Hair follicular keratinocyte (primary cell): Measurements from ENCODE around the gene CEBPZ. TPM values are rescaled to one million over a fixed set of nuclear protein-coding genes. Genes with fewer than 3 reads are reported as not detected.

Source experiments
- total RNA-seq: library from RNA; depleted of rRNA; stranded (reverse); fragments of >200 nt; gene quantifications from 2 replicates; pipeline ENCODE4 v1.2.3, GENCODE V29; 2015

The CEBPZ gene, protein sequence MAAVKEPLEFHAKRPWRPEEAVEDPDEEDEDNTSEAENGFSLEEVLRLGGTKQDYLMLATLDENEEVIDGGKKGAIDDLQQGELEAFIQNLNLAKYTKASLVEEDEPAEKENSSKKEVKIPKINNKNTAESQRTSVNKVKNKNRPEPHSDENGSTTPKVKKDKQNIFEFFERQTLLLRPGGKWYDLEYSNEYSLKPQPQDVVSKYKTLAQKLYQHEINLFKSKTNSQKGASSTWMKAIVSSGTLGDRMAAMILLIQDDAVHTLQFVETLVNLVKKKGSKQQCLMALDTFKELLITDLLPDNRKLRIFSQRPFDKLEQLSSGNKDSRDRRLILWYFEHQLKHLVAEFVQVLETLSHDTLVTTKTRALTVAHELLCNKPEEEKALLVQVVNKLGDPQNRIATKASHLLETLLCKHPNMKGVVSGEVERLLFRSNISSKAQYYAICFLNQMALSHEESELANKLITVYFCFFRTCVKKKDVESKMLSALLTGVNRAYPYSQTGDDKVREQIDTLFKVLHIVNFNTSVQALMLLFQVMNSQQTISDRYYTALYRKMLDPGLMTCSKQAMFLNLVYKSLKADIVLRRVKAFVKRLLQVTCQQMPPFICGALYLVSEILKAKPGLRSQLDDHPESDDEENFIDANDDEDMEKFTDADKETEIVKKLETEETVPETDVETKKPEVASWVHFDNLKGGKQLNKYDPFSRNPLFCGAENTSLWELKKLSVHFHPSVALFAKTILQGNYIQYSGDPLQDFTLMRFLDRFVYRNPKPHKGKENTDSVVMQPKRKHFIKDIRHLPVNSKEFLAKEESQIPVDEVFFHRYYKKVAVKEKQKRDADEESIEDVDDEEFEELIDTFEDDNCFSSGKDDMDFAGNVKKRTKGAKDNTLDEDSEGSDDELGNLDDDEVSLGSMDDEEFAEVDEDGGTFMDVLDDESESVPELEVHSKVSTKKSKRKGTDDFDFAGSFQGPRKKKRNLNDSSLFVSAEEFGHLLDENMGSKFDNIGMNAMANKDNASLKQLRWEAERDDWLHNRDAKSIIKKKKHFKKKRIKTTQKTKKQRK
- 34.8 and 55.4 TPM in 2 replicates for total RNA-seq

DNA sequence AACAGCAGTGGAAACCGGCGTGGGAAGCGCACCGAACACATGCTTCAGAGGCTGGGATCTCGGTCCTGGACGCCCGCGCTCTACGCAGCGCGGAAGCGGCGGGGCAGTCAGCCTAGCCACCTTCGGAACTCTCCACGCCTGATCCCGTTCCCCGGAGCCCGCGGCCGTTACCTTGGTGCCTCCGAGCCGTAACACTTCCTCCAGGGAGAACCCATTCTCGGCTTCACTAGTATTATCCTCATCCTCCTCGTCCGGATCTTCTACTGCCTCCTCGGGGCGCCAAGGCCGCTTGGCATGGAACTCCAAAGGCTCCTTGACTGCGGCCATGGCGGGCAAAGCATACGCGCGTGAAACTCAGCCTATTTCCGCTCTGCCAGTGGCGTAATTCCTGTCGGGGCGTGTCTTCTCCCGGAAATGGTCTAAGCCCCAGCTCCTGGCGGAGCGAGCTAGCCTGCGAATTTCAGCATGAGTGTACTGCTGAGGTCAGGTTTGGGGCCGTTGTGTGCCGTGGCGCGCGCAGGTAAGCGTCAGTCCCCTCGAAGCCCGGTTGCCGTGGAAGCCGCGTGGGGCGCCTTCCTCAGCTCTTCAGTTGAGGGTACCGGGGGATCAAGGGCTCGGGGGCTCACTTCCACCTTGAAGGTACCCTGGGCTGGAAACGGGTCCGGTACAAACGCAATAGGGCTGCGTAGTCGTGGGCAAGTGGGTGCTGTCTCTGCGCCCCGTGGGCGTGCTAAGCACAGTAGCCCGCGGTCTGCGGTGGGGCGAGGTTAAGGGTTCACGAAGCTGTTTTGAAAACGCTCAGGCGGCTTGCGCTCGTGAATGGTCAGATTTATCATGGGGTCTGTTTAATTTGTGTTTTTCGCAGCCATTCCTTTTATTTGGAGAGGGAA is at the start of gene CEBPZ, which contains the start of gene NDUFAF7:
CEBPZ (minus strand) TSS at position 356 of the 890 bp plus-strand sequence; CDS start at position 327, 29 bp downstream.
NDUFAF7 (plus strand) TSS at position 418 of the 890 bp plus-strand sequence; CDS start at position 466, 48 bp downstream.

DNA sequence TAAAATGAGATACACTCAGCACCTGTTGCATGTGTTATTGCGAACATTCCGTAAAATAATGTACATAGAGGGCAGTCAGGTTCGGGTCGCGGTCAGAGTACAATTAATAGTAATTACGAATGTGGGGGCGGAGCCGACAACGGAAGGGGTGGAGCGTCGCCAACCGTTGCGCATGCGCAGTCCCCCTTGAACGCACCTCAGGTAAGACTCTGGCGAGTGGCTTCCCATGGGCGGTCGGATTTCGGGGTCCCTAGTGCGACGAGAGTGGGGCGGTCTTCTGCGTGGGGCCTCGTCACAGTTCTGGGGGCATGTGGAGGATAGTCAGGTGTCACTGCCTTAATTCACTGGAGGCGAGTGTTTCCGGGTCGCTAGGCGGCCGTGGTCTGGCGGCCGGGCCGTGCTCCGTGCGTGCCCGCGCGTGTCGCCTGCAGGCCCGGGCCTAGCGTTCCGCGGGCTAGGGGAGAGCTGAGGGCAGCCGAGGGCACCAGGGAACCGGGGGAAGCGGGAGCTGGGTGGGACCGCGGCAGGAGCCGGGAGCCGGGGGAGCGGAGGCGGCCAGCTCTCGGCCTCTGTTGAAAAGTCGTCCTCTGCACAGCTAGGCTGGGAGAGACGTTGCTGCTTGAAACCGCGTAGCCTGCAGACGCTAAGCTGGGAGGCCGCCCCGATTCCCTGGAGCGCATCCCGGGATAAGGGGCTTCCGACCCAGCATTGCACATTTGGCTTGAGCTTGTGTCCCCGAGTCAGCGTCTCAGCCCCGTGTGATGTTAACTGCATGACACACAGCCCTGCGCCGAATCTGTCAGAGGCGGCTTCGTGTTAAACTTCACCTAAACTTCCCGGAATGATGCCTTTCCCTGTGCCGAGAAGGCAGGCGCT is 34.8 kb downstream of the CEBPZ start, which contains the start of gene CEBPZOS:
CEBPZOS (plus strand) TSS at position 177 of the 876 bp plus-strand sequence. CDS start 3,209 bp downstream, outside the sequence.

DNA sequence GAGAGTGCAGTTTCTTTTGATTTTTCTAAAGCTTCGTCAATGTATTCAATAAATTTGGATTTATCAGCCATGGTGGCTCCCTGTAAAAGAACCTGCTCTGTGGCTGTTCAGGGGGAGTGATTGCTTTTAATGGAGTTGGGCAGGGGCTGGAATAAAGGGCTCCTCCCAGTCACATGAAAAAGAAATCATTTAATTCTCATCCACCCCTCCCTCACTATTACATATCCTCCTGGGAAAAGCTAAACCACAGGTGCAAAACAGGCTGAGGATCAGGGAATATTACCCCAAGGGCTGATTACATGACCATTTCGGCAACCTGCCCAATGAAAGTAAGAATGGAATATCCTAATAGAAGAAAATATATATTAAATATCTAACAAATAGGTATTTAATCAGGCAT is 42.8 kb downstream of the CEBPZ start, which contains the start of gene SULT6B1:
SULT6B1 (minus strand) TSS at position 101 of the 400 bp plus-strand sequence; CDS start at position 71, 30 bp downstream.

DNA sequence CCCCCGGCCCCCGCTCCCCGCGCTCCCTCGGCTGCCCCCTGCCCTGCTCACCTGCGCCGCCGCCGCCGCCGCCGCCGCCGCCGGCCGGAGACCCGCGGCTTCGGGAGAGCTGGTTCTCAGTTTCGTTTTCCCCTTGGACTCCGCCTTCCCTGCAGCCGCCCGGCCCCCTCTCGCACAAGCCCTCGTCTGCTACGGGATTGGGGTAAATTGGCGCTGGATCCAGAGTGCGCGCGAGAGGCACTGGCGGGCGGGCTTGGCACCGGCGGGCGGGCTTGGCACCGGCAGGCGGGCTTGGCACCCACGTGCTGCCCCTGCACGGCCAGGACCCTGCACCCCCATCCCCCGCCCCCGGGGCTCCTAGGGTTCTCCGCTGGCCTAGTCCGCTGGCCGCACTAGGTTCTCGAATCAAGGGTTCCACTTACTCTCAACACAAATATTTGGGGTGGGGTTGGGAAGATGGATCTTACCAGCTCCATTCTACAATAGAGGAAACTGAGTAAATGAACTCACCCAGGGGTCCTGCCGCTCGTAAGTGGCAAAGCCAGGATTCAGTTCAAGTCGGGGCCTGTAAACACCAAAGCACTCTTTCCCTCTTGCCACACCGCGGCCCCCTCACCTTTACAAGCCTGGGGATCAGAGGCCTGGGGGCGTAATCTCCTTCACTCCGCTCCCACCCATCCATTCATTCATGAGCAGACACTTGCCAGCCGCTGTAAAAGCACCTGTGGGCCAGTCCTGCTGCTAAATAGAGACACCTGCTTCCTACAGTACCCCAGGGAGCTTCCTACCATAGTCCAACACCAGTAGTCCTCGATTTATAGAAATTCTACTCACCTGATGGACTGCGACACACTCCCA is 74.3 kb downstream of the CEBPZ start, which contains the start of gene EIF2AK2:
EIF2AK2 (minus strand) TSS at position 124 of the 858 bp plus-strand sequence. CDS start 9,174 bp downstream, outside the sequence.

Other genes starting within 250 kb of the CEBPZ start
- gene HEATR5B, start 147.2 kb downstream of the CEBPZ start, total RNA-seq: 7.0 and 11.6 TPM in 2 replicates
- gene GPATCH11, start 147.1 kb downstream of the CEBPZ start, total RNA-seq: 5.3 and 6.2 TPM in 2 replicates
- gene EIF2AK2, start 74.6 kb downstream of the CEBPZ start, total RNA-seq: 15.7 and 20.1 TPM in 2 replicates
- gene SULT6B1, start 42.9 kb downstream of the CEBPZ start, total RNA-seq: not detected in 2 replicates
- gene CEBPZOS, start 35.1 kb downstream of the CEBPZ start, total RNA-seq: 17.2 and 17.3 TPM in 2 replicates
- 10.7 and 14.3 TPM in 2 replicates for gene NDUFAF7, start 62 bp upstream of the CEBPZ start, total RNA-seq
- gene PRKD3, start 93.2 kb upstream of the CEBPZ start, total RNA-seq: 26.6 and 32.3 TPM in 2 replicates
- 9.7 and 32.3 TPM in 2 replicates for gene QPCT, start 113.0 kb upstream of the CEBPZ start, total RNA-seq